Activated CD8-positive, alpha-beta memory T cell treated with anti-CD3 and anti-CD28 coated beads, Interleukin-2, amount 10 ng/mL, durations not matched to agents 7 days and 5 days (primary cell): ENCODE measurements around the gene DUSP3. TPM values are rescaled to one million over a fixed set of nuclear protein-coding genes. Genes with fewer than 3 reads are reported as not detected.
A peak's percentile ranks its signal among the peaks of the same experiment; 100 is the strongest.

ENCODE experiments used
- ATAC-seq: fragments of 150-1000 bp; cut with Tn5 transposase; one replicate; pipeline ENCODE4 v1.10.0; 2021; ENCODE audit warnings: moderate library complexity
- CTCF ChIA-PET: fragments of 350-600 bp; sonication (Branson Sonifier 250); formaldehyde crosslinking; loops from one replicate; lab custom pipeline; 2021; ENCODE audit warnings: antibody characterized with exemption; lab: Charles Lee
- DNase-seq: peaks from one replicate; pipeline ENCODE4 v3.0.0-alpha.2; 2020
- H3K27ac Mint-ChIP-seq: one replicate; pipeline ENCODE4 v1.8.0; 2021; ENCODE audit warnings: mild to moderate bottlenecking, mixed read lengths
- H3K27me3 Mint-ChIP-seq: one replicate; pipeline ENCODE4 v1.8.0; 2021; ENCODE audit warnings: mixed read lengths
- H3K36me3 Mint-ChIP-seq: one replicate; pipeline ENCODE4 v1.8.0; 2021; ENCODE audit warnings: mild to moderate bottlenecking, mixed read lengths
- H3K4me1 Mint-ChIP-seq: one replicate; pipeline ENCODE4 v1.8.0; 2021; ENCODE audit warnings: mixed read lengths
- H3K4me3 Mint-ChIP-seq: one replicate; pipeline ENCODE4 v1.8.0; 2021; ENCODE audit warnings: mild to moderate bottlenecking, moderate library complexity, mixed read lengths
- H3K9me3 Mint-ChIP-seq: one replicate; pipeline ENCODE4 v1.8.0; 2022; ENCODE audit warnings: low read depth, mixed read lengths
- total RNA-seq, 2 experiments: library from RNA; stranded (reverse); gene quantifications; one replicate each; pipeline ENCODE4 v1.2.3, GENCODE V29; 2021

DUSP3 gene
- total RNA-seq, 2 experiments from 2014 or later = 5.6 to 6.0 TPM

- CTCF ChIA-PET = interaction anchor here (1.3 kb wide), 1 partner anchor 25 kb away, joined by 3 read pairs; no protein-coding TSS in a partner anchor
- H3K4me3 Mint-ChIP-seq = no peak overlapping the region
- no peak overlapping the region for H3K27ac Mint-ChIP-seq
- peaks cover 38% of the 10 kb centered on the region for H3K27me3 Mint-ChIP-seq
- no peak for ATAC-seq
- no peak for DNase-seq
- no peaks in the 10 kb centered on the region for H3K4me1 Mint-ChIP-seq
- no peaks in the 10 kb centered on the region for H3K9me3 Mint-ChIP-seq
- no peaks in the 10 kb centered on the region for H3K36me3 Mint-ChIP-seq
These were observed 11.6 kb upstream of the DUSP3 start for GRCh38 chr17:43790311-43790940.

- CTCF ChIA-PET = interaction anchor here (1.3 kb wide), 1 partner anchor 24 kb away, joined by 3 read pairs; no protein-coding TSS in a partner anchor
- Mint-ChIP-seq H3K4me3 (no peak overlapping the region), H3K9me3 (no peaks in the 10 kb centered on the region), H3K27ac (no peak overlapping the region), H3K36me3 (no peaks in the 10 kb centered on the region), H3K4me1 (peaks cover 1% of the 10 kb centered on the region), H3K27me3 (peaks cover 38% of the 10 kb centered on the region)
- DNase-seq = no peak
- ATAC-seq = no peak
These were observed 10.7 kb upstream of the DUSP3 start for GRCh38 chr17:43789482-43789881.

GRCh38 chr17:43788540-43788939 lies 9.8 kb upstream of the DUSP3 start:
- Mint-ChIP-seq H3K27me3 (peaks cover 40% of the 10 kb centered on the region), H3K36me3 (no peaks in the 10 kb centered on the region), H3K27ac (no peak overlapping the region), H3K4me1 (peaks cover 3% of the 10 kb centered on the region), H3K9me3 (no peaks in the 10 kb centered on the region), H3K4me3 (no peak overlapping the region)
- no peak for DNase-seq
- CTCF ChIA-PET = no interaction called here
- ATAC-seq = no peak

- H3K4me1 Mint-ChIP-seq = peaks cover 3% of the 10 kb centered on the region
- H3K27ac Mint-ChIP-seq = no peak overlapping the region
- no peak for ATAC-seq
- DNase-seq = no peak
- no peak overlapping the region for H3K4me3 Mint-ChIP-seq
- H3K36me3 Mint-ChIP-seq = no peaks in the 10 kb centered on the region
- CTCF ChIA-PET = no interaction called here
- no peaks in the 10 kb centered on the region for H3K9me3 Mint-ChIP-seq
- peaks cover 43% of the 10 kb centered on the region for H3K27me3 Mint-ChIP-seq
These were observed 9.0 kb upstream of the DUSP3 start for GRCh38 chr17:43787728-43788127.

GRCh38 chr17:43784628-43785101 lies 5.9 kb upstream of the DUSP3 start:
- H3K36me3 Mint-ChIP-seq = no peaks in the 10 kb centered on the region
- no peak for ATAC-seq
- CTCF ChIA-PET = no interaction called here
- DNase-seq = no peak
- H3K27me3 Mint-ChIP-seq = peaks cover 63% of the 10 kb centered on the region
- no peak overlapping the region for H3K27ac Mint-ChIP-seq
- H3K9me3 Mint-ChIP-seq = no peaks in the 10 kb centered on the region
- peaks cover 5% of the 10 kb centered on the region for H3K4me1 Mint-ChIP-seq
- no peak overlapping the region for H3K4me3 Mint-ChIP-seq

GRCh38 chr17:43784068-43784467 lies 5.3 kb upstream of the DUSP3 start:
- Mint-ChIP-seq H3K4me3 (no peak overlapping the region), H3K36me3 (no peaks in the 10 kb centered on the region), H3K9me3 (no peaks in the 10 kb centered on the region), H3K4me1 (peaks cover 10% of the 10 kb centered on the region), H3K27ac (no peak overlapping the region), H3K27me3 (peaks cover 68% of the 10 kb centered on the region)
- CTCF ChIA-PET = no interaction called here
- no peak for ATAC-seq
- DNase-seq = no peak

- Mint-ChIP-seq H3K27ac (no peak overlapping the region), H3K4me3 (no peak overlapping the region)
- ATAC-seq = no peak
These were observed 4.3 kb upstream of the DUSP3 start for GRCh38 chr17:43782913-43783680.

GRCh38 chr17:43780135-43780534 lies 1.4 kb upstream of the DUSP3 start, which contains the start of gene CFAP97D1:
CFAP97D1 (plus strand) TSS chr17:43780435; CDS start chr17:43780463, 28 bp downstream.
- Mint-ChIP-seq H3K4me1 (peaks cover 13% of the 10 kb centered on the region), H3K27ac (no peak within 1 kb of the TSS), H3K4me3 (peak within 1 kb of the TSS; percentile 80), H3K36me3 (no peaks in the 10 kb centered on the region), H3K9me3 (no peaks in the 10 kb centered on the region), H3K27me3 (peaks cover 59% of the 10 kb centered on the region)
- CTCF ChIA-PET = interaction anchor here (1.8 kb wide), 1 partner anchor 13 kb away, joined by 7 read pairs; no protein-coding TSS in a partner anchor
- ATAC-seq (no peak), DNase-seq (no peak)

More at GRCh38 chr17:43782913-43783680, 4.3 kb upstream of the DUSP3 start:
- CTCF ChIA-PET = interaction anchor here (1.6 kb wide), 1 partner anchor 10 kb away, joined by 6 read pairs; no protein-coding TSS in a partner anchor
- no peaks in the 10 kb centered on the region for H3K36me3 Mint-ChIP-seq
- peaks cover 63% of the 10 kb centered on the region for H3K27me3 Mint-ChIP-seq
- DNase-seq = no peak
- H3K4me1 Mint-ChIP-seq = peaks cover 11% of the 10 kb centered on the region
- H3K9me3 Mint-ChIP-seq = no peaks in the 10 kb centered on the region

- CTCF ChIA-PET = interaction anchor here (0.8 to 2.2 kb wide), 6 partner anchors 12 to 85 kb away, joined by 3 to 16 read pairs (median 5); no protein-coding TSS in a partner anchor
- DNase-seq = peak; percentile 51
- H3K27me3 Mint-ChIP-seq = peaks cover 52% of the 10 kb centered on the region
- H3K4me3 Mint-ChIP-seq = peak overlapping the region; percentile 80
- no peaks in the 10 kb centered on the region for H3K9me3 Mint-ChIP-seq
- ATAC-seq = no peak
- no peaks in the 10 kb centered on the region for H3K36me3 Mint-ChIP-seq
- peaks cover 11% of the 10 kb centered on the region for H3K4me1 Mint-ChIP-seq
- H3K27ac Mint-ChIP-seq = no peak overlapping the region
These were observed 658 bp upstream of the DUSP3 start for GRCh38 chr17:43779145-43780125.

- H3K27ac Mint-ChIP-seq = no peak overlapping the region
- no peak overlapping the region for H3K4me3 Mint-ChIP-seq
- H3K36me3 Mint-ChIP-seq = peaks cover 1% of the 10 kb centered on the region
- no peaks in the 10 kb centered on the region for H3K9me3 Mint-ChIP-seq
- H3K27me3 Mint-ChIP-seq = peaks cover 5% of the 10 kb centered on the region
- DNase-seq (no peak), ATAC-seq (no peak)
- CTCF ChIA-PET = interaction anchor here (0.8 to 2.8 kb wide), 3 partner anchors 8 to 136 kb away, joined by 5 to 19 read pairs (median 9); no protein-coding TSS in a partner anchor
- peaks cover 10% of the 10 kb centered on the region for H3K4me1 Mint-ChIP-seq
These were observed 4.2 kb downstream of the DUSP3 start for GRCh38 chr17:43774304-43775250.

GRCh38 chr17:43772877-43773648 lies 5.7 kb downstream of the DUSP3 start:
- CTCF ChIA-PET = interaction anchor here (1.4 to 1.5 kb wide), 3 partner anchors 9 to 78 kb away, joined by 3 to 9 read pairs (median 6); no protein-coding TSS in a partner anchor
- no peak for DNase-seq
- H3K36me3 Mint-ChIP-seq = peaks cover 1% of the 10 kb centered on the region
- no peak overlapping the region for H3K27ac Mint-ChIP-seq
- ATAC-seq = no peak
- H3K9me3 Mint-ChIP-seq = no peaks in the 10 kb centered on the region
- H3K4me3 Mint-ChIP-seq = no peak overlapping the region
- no peaks in the 10 kb centered on the region for H3K27me3 Mint-ChIP-seq
- H3K4me1 Mint-ChIP-seq = peaks cover 5% of the 10 kb centered on the region
